GM03348 (cell line): ENCODE measurements around the gene SLC35E2B.

Experiments
- DNase-seq: peaks from one replicate; pipeline ENCODE4 v3.0.0; 2012; ENCODE audit warnings: low spot score

SLC35E2B gene

GRCh38 chr1:1609822-1610485 lies 82.6 kb downstream of the SLC35E2B start:
- no peak for DNase-seq
